IPS DF 4.7 (cell line): Measurements from ENCODE around the gene OPTN.

ENCODE experiments used
- DNase-seq: peaks from one replicate; pipeline ENCODE4 v3.0.0-alpha.2; 2013; ENCODE audit warnings: low spot score; ENCODE audit errors: extremely low read depth

OPTN gene

GRCh38 chr10:13182424-13182823 lies 82.5 kb downstream of the OPTN start:
- DNase-seq, result no peak

- DNase-seq, result no peak
These were observed 83.7 kb downstream of the OPTN start for GRCh38 chr10:13183625-13184024.

GRCh38 chr10:13184276-13184675 lies 84.3 kb downstream of the OPTN start:
- DNase-seq, result no peak

- DNase-seq, result no peak
These were observed 85.0 kb downstream of the OPTN start for GRCh38 chr10:13184730-13185514.

- no peak for DNase-seq
These were observed 87.2 kb downstream of the OPTN start for GRCh38 chr10:13187135-13187534.
